Gastrocnemius medialis (tissue), 4 donors: ENCODE data around the gene FCGR3B. TPM values are rescaled to one million over a fixed set of nuclear protein-coding genes. Genes with fewer than 3 reads are reported as not detected.

ENCODE experiments used
- total RNA-seq, 4 donors: library from RNA; depleted of rRNA; stranded (reverse); fragments of >200 nt; gene quantifications; one replicate each; pipeline versions ENCODE4 v1.1.0 to v1.2.3, GENCODE V29; 2016

Gene FCGR3B
- total RNA-seq, 4 donors from 2014 or later: 0.38 to 1.2 (median 0.42) TPM

Other genes with a start within 250 kb of the FCGR3B start
- gene FCGR2A, start 125.7 kb downstream of the FCGR3B start, total RNA-seq: 1 to 10 TPM; 5.0 to 9.0 (median 7.2) TPM
- gene HSPA6, start 106.6 kb downstream of the FCGR3B start, total RNA-seq: under 1 TPM in 2 of 4 donors, not detected in 2; 0.25 to 0.60 TPM
- 1 to 10 TPM; 1.7 to 7.7 (median 3.0) TPM for gene FCGR3A, start 81.4 kb downstream of the FCGR3B start, total RNA-seq
- 1 to 10 TPM; 4.8 to 9.4 (median 5.8) TPM for gene FCGR2B, start 32.0 kb upstream of the FCGR3B start, total RNA-seq
- not detected for gene FCRLA, start 76.1 kb upstream of the FCGR3B start, total RNA-seq
- not detected for gene FCRLB, start 90.4 kb upstream of the FCGR3B start, total RNA-seq
- 10 to 100 TPM in 2 of 4 donors, 1 to 10 TPM in 2; 5.0 to 15.0 (median 10.0) TPM for gene DUSP12, start 118.6 kb upstream of the FCGR3B start, total RNA-seq
- gene ATF6, start 135.1 kb upstream of the FCGR3B start, total RNA-seq: 10 to 100 TPM; 15.3 to 20.1 (median 18.3) TPM